Activated effector memory CD4-positive, alpha-beta T cell treated with Interleukin-2 at 50 U/mL for 16 hours (primary cell): ENCODE data around the gene CSPG4.
A peak's percentile ranks its signal among the peaks of the same experiment; 100 is the strongest.
"Not testable (repeated sequence)": the region's sequence is repeated elsewhere in the genome, so short reads cannot be mapped to it uniquely, and the experiment has no call there.

Experiments used
- DNase-seq: peaks from one replicate; pipeline ENCODE4 v3.0.0-alpha.2; 2020

The CSPG4 gene

DNA sequence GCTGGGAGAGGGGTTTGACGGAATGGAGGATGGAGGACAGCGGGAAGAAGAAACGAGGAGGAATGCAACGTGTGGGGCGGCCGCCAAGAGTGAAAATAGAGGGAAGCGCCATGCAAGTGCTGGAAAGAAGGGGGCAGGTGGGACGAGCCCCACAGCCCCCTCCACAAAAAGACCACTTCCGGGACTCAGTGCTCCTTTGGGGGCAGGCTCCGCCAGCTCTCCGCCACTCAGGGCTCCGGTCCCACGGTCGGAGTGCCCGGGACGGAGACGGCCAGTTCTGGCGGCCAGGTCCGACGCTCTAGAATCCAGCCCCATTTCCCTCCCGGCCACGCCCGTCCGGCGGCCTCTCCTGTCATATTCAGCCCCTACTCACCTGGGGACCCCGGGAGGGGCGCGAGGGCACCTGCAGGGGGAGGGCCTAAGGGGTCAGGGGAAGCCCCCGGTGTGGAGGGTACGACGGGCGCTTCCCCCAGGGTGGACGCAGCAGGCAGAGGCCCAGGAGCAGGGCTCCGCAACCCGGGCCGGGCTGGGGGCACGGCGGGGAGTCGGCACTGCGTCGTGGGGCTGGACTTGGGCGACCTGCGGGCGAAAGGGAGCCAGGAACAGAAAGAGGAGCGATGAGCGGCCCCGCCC, 25.5 kb upstream of the CSPG4 start:
- no peak for DNase-seq

DNA sequence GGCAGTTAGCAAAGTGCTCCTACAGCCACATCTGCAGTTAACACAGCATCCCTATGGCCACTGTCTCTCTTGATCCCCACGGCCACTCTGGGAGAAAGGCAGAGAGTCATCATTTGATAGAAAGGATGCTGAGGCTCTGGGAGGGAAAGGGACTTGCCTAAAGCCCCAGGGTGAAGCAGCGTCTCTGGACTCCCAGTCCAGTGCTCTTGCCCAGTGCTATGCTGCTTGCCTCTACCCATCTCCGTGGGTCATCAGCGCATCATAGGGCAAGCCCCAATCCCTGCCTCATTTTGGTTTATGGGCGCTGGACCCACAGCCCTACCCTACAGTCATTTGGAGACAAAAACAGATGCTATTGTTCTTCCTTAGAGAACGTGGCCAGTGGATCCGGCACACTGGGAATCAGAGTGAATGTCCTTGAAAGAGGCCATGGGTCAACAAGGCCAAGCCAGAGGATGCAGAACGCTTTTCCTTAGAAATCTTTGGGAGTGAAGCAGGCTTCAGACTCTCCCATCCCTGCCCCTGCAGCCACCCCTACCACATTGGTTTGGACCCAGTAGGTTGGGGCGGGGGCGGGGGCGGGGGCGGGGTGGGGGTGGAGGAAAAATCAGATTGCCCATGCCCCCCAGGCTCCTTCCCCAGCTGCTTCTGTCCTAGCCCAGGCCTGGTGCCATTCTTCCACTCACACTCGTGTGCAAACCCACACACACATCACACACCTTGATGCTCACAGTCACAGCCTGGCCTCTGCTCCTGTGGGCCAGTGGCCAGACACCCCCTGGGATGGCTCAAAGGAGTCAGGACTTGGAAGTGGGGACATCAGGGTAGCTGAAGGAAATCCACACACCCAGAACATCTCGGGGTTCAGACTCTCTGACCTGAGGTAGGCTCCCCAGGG, 24.7 kb upstream of the CSPG4 start:
- DNase-seq = not testable (repeated sequence)

GRCh38 chr15:75736256-75736655, 23.6 kb upstream of the CSPG4 start:
- no peak for DNase-seq

GRCh38 chr15:75734861-75735760, 22.5 kb upstream of the CSPG4 start:
- DNase-seq = not testable (repeated sequence)

DNA sequence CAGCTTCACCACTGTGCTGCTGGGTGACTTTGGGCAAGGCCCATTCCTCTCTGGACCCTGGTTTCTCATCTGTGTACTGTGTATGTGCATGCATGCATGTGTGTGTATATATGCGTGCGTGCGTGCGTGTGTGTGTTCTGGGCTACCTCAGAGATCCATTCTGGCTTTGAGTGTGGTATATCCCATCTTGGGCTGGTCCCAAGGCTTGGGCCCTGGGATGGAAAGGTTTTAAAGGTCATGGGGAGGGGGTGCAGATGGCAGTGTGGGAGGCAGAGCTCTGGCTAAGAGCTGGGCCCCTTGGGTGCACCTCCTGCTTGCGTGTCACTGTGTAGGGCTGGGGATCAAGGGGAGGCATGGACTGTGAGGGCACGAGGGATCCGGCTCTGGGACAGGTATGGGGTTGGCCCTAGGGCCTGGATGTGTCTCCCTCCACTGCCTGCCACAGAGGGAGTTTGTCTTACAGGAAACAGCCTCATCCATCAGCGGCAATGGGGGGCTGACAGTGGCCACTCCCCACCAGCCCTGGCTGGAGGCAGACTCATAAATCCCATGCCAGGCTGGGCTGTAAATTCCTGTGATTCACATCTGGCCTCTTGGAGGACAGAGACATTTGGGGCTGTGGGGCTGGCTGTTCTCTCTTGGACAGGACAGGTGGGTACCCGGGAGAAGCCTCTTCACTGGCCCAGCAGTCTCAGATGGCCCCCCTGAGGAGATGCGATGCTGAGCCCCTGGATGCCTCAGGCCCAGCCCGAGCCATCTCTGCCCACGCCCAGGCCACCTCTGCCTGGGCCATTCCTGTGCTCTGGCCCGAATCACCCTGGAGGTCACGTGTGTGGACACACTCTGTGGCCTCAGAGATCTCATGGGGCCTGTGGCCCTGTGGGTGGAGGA, 21.4 kb upstream of the CSPG4 start:
- DNase-seq = no peak

GRCh38 chr15:75732809-75733451, 20.3 kb upstream of the CSPG4 start:
- no peak for DNase-seq

- no peak for DNase-seq
Measured at GRCh38 chr15:75732177-75732808, 19.6 kb upstream of the CSPG4 start.

DNA sequence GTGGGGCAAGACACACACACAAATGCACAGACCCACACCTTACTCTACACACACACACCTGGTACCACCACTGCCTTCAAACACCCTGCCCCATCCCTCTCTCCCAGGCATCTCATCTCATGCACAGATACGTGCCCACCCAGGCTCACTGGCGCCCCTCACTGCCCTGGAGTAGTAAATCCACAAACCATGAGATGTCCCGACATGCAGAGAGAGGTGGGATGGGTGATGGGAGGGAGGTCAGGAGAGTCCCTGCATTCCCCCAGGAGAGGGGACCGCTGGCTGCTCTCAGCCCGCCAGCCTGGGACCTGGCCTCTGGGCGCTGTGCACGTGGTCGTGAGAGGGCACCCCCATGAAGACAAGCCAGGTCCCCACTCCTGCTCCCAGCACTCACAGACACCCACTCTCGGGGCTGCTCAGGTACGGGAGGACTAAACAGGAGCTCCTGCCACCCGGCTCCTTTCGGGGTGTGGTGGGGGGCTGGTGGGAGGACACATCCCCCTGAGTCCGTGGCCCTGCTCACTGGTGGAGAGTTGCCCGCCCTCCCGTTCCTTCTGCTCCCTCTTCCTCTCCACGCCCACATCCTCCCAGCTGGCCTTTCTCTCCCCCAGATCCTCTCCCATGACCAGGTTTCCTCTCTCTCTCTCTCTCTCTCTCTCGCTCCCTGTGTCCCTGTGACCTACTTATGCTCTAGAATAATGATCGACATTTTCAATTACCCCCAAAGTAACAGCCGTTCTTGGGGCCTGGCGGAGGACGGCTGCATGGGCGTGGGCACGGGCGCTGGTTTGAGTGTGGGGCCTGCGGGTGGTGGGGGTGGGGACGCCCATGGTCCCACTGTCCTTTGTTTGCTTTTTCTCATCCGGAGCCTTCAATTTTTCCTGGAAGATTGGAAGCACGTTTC, 18.9 kb upstream of the CSPG4 start:
- DNase-seq = no peak

- not testable (repeated sequence) for DNase-seq
Measured at GRCh38 chr15:75730376-75731247, 18.0 kb upstream of the CSPG4 start.

GRCh38 chr15:75729326-75730069, 16.9 kb upstream of the CSPG4 start:
- DNase-seq = no peak

- peak; percentile 50 for DNase-seq
Measured at GRCh38 chr15:75727851-75728715, 15.4 kb upstream of the CSPG4 start.

- no peak for DNase-seq
Measured at GRCh38 chr15:75727031-75727531, 14.4 kb upstream of the CSPG4 start.

DNA sequence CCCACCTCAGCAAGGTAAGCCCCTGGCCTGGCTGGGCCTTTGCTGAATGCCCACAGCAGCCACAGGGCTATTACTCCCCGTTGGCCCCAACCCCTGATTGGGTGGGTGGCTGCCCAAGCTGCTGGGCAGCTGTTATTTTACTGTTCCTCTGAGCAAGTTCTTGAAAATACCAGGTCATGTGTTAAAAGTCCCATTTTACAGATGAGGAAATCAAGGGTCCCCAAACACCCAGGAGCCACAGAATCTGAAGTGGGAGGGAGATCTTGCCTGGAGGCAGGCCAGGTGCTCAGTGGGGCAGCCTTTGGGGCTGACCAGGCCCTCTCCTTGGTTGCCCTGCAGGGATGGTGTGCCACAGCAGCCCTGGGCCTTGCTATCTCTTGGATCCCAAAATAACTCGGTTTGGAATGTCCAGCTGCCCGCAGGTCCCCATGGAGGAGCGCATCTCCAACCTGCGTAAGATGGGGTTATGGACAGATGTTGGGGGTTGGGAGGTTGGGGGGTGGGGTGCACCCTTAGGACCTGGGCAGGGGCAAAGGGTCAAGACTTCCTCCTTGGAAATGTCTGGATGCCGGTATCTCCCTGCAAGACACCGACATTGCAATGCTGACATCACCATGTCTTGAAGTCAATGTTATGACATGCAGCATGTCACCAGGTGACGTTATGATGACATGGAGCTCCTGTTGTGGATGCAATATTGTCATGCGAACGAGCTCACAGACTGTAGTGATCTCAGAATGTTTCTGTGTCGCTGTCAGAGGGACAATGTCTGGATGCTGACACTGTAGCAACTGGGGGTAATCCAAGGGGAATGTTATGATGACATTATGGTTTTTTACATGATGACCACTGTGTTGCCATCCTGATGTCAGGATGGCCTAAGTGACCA, 13.3 kb upstream of the CSPG4 start:
- DNase-seq = no peak

- no peak for DNase-seq
Measured at GRCh38 chr15:75725006-75725718, 12.5 kb upstream of the CSPG4 start.
